T-helper 2 cell treated with Interferon-gamma antibody and Interleukin-4, amounts not matched to agents 5 μg/mL and 100 μg/mL, for 36 hours (primary cell): Measurements from ENCODE around the gene PPIF.

Experiments used
- DNase-seq: peaks from one replicate; pipeline ENCODE4 v3.0.0; 2021; ENCODE audit warnings: low spot score
- H3K27ac Mint-ChIP-seq: one replicate; pipeline ENCODE4 v1.8.0; 2021; ENCODE audit warnings: mild to moderate bottlenecking, mixed read lengths
- H3K27me3 Mint-ChIP-seq: one replicate; pipeline ENCODE4 v1.8.0; 2021; ENCODE audit warnings: low read depth, mixed read lengths
- H3K36me3 Mint-ChIP-seq: one replicate; pipeline ENCODE4 v1.8.0; 2021; ENCODE audit warnings: low read depth, mixed read lengths
- H3K4me1 Mint-ChIP-seq: one replicate; pipeline ENCODE4 v1.8.0; 2021; ENCODE audit warnings: low read depth, mixed read lengths
- H3K4me3 Mint-ChIP-seq: one replicate; pipeline ENCODE4 v1.8.0; 2022; ENCODE audit warnings: mild to moderate bottlenecking, moderate library complexity, mixed read lengths
- H3K9me3 Mint-ChIP-seq: one replicate; pipeline ENCODE4 v1.8.0; 2021; ENCODE audit warnings: mixed read lengths

Gene PPIF

DNA sequence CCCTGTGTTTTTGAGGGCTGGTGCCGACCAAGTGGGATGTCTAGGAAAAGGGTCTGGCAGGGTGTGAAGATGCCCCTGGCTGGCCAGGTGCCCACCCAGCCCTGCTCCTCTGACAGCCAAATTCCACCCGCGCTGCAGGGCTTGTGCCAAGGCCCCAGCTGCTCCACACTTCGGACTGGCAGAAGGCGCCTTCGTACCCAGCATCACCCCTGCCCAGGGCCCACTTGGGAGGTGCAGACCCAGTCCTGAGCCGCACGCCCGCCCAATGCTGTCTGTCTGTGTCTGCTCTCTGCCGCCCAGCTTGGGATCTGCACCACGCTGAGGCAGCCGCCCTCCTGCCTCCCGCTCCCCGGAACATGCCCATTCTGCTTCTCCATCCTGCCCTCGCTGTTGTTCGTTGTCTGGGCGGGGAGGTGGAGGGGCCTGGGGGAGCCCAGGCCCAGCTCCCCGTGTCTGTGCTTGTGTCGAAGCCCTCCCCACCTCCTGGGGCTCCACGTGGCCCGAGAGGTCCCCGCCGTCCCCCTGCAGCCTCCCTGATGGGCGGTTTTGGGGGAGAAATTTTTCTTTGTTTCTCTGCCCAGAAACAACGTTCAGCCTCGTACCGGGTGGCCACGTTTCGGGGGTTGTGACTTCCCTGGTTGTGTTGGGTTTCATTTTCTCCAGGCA is 36.9 kb upstream of the PPIF start:
- Mint-ChIP-seq H3K27me3 (no peaks in the 10 kb centered on the region), H3K27ac (peak overlapping the region; percentile 31), H3K4me3 (no peak overlapping the region), H3K4me1 (peaks cover 2% of the 10 kb centered on the region), H3K36me3 (peaks cover 30% of the 10 kb centered on the region), H3K9me3 (no peaks in the 10 kb centered on the region)
- no peak for DNase-seq

DNA sequence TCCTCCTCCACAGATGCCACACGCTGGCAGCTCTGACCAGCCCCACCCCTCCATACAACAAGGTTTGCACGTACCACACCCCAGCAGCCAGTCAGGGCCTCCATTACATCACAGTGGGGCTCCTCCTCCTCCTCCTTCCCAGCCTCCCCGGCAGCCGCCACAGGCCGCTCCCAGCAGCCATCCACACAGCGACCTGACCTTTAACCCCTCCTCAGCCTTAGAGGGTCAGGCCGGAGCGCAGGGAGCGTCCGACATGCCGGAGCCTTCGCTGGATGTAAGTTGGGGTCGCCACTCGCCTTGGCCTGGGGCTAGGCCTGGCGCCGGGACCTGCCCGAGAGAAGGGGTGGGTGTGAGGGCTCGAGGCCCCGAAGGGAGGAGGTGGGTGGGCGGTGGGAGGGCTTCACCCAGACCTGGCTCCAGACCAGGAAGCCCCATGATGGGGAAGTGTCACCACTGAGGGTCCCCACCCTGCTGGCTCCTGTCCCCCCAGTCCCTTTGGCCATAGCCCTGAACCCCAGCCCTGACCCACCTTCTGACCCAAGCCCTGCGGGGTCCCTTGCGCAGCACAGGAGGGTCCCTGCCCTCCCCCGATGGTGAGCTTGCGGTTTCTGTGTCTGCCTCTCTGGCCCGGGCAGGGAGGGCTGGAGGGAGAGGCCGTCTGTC is 36.2 kb upstream of the PPIF start:
- Mint-ChIP-seq H3K27ac (no peak overlapping the region), H3K9me3 (no peaks in the 10 kb centered on the region)

DNA sequence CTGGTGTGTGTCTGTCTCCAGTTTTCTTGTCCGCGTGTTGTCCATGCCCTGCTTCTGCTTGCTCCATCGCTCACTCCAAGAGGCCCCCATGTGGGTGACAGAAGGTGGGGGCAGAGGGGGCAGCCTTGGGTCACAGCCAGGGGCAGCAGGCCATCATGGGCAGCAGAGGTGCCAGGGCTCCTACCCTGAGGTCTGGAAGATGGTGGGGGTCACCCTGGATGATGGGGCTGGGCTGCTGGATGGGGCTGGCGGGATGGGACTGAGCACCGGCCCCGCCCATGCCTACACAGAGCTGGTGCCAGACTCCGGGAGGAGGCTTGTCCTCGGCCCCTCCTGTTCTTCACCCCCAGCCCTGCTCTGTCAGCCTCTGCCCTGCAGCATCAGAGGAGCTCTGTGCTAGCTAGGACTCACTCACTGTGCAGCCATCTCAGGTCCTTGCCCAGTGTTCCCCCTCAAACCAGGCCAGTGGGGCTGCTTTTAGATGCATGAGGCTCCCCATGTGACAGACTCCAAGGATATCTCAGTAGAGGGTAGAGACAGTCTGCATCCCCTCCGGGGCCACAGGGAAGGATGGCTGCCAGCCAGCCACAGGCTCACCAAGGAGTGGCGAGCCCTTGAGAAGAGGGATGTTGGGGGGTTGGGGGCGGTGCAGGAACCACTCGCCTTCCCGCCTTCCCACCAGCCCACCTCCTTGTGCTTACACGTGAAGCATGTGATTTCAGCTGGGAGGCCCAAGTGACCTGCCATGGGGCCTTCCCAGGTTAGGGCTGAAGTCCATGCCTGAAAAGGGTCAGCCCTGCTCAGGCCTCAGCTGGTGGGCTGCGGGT is 35.5 kb upstream of the PPIF start:
- Mint-ChIP-seq H3K27ac (no peak overlapping the region), H3K9me3 (no peaks in the 10 kb centered on the region), H3K4me1 (peaks cover 7% of the 10 kb centered on the region), H3K4me3 (no peak overlapping the region), H3K36me3 (peaks cover 30% of the 10 kb centered on the region), H3K27me3 (no peaks in the 10 kb centered on the region)
- DNase-seq, result no peak

More for the DNA sequence above, 36.2 kb upstream of the PPIF start:
- Mint-ChIP-seq H3K4me3 (no peak overlapping the region), H3K4me1 (peaks cover 2% of the 10 kb centered on the region), H3K27me3 (no peaks in the 10 kb centered on the region), H3K36me3 (peaks cover 33% of the 10 kb centered on the region)
- DNase-seq, result no peak

DNA sequence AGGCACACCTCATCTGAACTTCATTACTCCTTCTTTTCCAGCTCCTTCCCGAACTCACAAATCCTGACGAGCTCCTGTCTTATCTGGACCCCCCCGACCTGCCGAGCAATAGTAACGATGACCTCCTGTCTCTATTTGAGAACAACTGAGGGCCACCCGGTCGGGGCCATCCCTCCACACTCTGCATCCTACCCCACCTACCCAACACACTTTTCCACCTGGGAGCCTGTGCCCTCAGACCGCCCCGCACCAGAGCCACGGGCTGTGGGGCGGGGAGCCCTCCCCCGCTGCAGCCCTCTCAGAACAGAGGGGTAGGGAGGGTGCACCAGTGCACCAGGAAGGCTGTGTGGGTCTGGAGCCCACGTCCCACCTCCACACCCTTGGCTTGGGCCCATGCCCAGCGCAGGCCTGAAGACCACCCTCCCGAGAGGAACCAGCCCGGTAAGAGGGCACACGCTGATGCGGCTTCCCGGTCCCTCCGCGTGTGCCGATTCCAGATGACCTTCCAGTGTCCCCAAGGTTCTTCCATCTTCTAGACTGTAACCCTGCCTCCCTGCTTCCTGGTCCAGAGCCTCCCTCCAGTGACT is 34.6 kb upstream of the PPIF start:
- no peak overlapping the region for H3K4me3 Mint-ChIP-seq
- H3K36me3 Mint-ChIP-seq, result peaks cover 26% of the 10 kb centered on the region
- H3K9me3 Mint-ChIP-seq, result no peaks in the 10 kb centered on the region
- DNase-seq, result no peak
- H3K27me3 Mint-ChIP-seq, result no peaks in the 10 kb centered on the region
- peaks cover 16% of the 10 kb centered on the region for H3K4me1 Mint-ChIP-seq
- peak overlapping the region; percentile 48 for H3K27ac Mint-ChIP-seq

DNA sequence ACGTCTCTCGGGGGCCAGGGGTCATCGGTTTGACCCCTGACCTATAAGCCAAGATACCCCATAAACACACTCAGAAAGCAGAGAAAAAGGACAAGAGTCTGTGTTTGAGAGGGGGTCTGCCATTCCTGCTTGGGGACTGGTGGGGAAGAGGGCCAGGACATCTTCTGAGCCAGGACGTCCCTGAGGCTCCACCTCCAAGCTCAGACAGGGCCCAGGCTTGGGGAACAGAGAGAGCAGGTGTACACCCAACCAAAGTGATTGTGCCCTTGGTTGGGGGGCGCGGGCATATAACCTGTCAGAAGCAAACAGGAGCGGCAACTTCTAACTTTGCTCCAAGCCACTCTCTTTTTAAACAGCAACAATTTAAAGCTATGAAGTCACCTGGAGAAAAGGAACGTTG is 33.9 kb upstream of the PPIF start:
- H3K4me1 Mint-ChIP-seq, result peaks cover 22% of the 10 kb centered on the region

DNA sequence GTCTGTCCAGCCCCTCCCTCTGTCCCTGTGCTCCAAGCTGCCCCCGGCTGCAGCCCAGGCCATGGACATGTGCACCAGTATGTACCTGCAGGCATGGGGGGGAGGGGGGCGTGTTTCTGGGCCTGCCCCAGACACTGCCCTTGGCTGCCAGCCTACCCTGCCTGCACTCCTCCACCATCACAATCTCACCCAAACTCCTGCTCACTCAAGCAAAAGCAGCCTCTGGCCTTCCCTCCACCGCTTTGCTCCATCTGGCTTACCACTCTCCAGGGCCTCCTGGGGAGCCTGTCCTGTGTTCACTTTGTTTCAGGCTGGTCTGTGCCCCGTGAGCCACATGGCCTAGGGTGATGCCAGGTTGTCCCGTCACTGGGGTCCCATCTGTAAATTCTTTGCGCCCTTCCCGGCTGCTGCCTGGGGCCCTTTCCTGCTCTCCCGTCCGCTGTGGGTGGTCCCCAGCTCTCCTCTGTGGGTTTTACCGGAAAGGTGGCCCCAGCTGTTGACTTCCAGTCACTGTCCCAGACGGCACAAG is 33.3 kb upstream of the PPIF start:
- Mint-ChIP-seq H3K27me3 (no peaks in the 10 kb centered on the region), H3K27ac (peak overlapping the region; percentile 45)

More for the DNA sequence above, 33.9 kb upstream of the PPIF start:
- H3K27ac Mint-ChIP-seq, result no peak overlapping the region
- H3K27me3 Mint-ChIP-seq, result no peaks in the 10 kb centered on the region
- H3K36me3 Mint-ChIP-seq, result peaks cover 26% of the 10 kb centered on the region
- H3K9me3 Mint-ChIP-seq, result peaks cover 1% of the 10 kb centered on the region
- H3K4me3 Mint-ChIP-seq, result no peak overlapping the region
- no peak for DNase-seq

DNA sequence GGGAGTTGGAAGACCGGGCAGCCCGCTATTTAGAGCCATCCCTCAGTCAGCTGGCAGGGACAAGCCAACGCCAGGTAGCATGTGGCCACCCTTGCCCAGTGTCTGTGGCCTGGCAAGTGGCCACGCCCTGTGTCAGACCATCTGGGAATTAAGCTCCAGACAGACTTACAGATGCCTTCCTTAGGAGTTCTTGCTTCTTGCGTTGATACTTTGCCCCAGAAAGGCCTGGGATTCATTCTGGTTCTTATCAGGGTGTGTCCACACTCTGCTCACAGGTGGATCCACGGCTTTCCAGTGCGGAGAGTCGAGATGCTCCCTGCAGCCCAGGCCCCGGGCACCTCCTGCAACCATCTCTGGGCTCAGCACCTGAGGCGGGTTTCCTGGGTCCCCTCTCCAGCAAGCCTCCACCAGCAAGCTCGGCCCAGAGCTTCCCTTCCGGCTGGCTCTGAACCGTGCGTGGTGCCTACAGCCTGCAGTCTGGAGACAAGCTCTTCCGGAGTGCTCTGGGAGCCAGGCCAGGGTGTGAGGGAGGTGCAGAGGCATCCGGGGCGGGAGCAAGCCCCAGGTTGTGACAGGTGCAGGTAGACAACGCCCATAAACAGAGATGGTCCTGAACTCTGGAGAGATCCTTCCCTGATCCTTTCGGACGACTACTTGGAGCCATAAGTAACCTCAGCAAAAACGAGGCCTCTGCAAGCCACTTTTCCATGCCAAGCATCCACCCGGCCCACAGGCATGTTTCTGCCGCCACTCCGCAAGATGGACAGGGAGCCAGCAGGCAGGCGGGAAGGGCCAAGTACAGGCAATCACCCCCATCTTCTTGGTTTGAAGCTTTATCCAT is 32.3 kb upstream of the PPIF start:
- DNase-seq, result no peak
- H3K27ac Mint-ChIP-seq, result no peak overlapping the region
- H3K27me3 Mint-ChIP-seq, result no peaks in the 10 kb centered on the region
- peaks cover 39% of the 10 kb centered on the region for H3K4me1 Mint-ChIP-seq
- H3K36me3 Mint-ChIP-seq, result peaks cover 32% of the 10 kb centered on the region
- no peak overlapping the region for H3K4me3 Mint-ChIP-seq
- peaks cover 18% of the 10 kb centered on the region for H3K9me3 Mint-ChIP-seq

More for the DNA sequence above, 33.3 kb upstream of the PPIF start:
- Mint-ChIP-seq H3K4me1 (peaks cover 28% of the 10 kb centered on the region), H3K9me3 (peaks cover 8% of the 10 kb centered on the region), H3K36me3 (peaks cover 27% of the 10 kb centered on the region), H3K4me3 (no peak overlapping the region)
- DNase-seq, result no peak

DNA sequence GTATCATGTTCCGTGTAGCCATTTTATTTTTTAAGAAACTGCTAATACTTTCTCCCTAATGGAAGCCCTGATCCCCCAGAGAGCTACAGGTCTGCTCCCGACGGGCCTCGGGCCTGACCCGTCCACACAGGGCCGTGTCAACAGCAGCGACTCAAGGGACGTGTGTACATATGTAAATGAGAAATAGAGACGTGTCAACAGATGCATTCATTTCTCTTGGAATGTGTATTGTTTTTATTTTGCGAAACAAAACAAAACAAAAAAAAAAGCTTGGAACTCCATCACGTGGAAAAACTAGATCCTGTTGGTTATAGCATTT is 31.7 kb upstream of the PPIF start:
- Mint-ChIP-seq H3K27me3 (no peaks in the 10 kb centered on the region), H3K36me3 (peaks cover 32% of the 10 kb centered on the region), H3K9me3 (peaks cover 19% of the 10 kb centered on the region), H3K27ac (peak overlapping the region; percentile 1), H3K4me1 (peaks cover 44% of the 10 kb centered on the region), H3K4me3 (no peak overlapping the region)
- DNase-seq, result no peak

DNA sequence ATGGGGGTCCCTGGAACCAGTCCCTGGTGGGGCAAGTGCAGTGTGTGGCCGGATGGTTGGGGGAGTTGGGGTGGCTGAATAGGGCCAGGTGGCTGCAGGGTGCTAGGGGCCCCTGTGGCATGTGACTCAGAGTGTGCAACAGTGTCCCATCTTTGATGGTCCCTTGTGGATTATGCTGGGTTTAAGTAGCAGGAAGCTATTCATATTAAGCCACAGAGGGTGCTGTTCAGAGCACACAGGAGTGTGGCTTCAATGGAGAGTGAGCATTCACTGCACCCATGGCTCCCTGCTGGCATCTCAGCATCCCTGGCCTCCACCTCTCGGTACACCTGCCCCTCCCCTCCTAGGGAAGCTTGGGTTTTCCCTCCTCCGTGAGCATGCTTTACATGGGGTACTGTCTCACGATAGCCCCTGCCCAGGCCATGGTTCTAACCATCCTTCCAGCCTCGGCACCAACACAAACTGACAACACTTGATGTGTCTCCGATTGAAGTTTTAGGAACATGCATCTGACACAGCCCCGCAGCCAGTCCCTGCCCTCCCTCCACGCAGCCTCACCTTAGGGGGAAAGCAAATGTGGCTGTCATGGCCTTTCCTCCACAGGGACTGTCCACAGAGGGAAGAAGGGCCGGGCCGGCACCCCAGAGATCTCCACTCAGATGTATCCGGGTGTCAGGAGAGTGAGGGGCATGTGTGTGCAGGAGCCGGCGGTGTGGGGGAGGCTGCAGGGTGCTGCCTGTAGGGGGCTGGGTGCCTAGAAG is 30.4 kb upstream of the PPIF start:
- peak; percentile 28 for DNase-seq
- Mint-ChIP-seq H3K36me3 (peaks cover 30% of the 10 kb centered on the region), H3K9me3 (peaks cover 19% of the 10 kb centered on the region), H3K27me3 (no peaks in the 10 kb centered on the region), H3K4me3 (peak overlapping the region; percentile 84), H3K27ac (peak overlapping the region; percentile 91), H3K4me1 (peaks cover 54% of the 10 kb centered on the region)

DNA sequence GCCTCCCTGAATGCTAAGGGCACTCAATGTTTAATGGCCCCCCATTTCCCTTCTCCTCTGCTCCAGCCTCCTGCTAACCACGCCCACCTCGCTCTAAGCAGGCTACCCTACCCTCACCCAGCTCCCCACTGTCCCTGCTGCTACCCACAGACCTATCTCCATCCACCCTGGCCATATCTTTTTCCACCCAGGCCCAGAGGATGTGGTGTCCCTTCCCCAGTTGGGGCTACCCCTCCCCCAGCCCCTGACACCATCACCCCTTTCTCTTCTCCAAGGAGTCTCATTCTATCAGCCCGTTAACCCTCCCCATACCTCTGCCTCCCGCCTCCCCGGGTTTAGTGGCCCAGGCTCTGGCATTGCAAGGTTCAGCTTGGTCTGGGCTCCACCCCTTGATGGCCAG is 28.9 kb upstream of the PPIF start:
- Mint-ChIP-seq H3K27ac (peak overlapping the region; percentile 91), H3K4me1 (peaks cover 68% of the 10 kb centered on the region), H3K9me3 (peaks cover 19% of the 10 kb centered on the region), H3K27me3 (no peaks in the 10 kb centered on the region), H3K36me3 (peaks cover 28% of the 10 kb centered on the region), H3K4me3 (peak overlapping the region; percentile 84)
- no peak for DNase-seq

DNA sequence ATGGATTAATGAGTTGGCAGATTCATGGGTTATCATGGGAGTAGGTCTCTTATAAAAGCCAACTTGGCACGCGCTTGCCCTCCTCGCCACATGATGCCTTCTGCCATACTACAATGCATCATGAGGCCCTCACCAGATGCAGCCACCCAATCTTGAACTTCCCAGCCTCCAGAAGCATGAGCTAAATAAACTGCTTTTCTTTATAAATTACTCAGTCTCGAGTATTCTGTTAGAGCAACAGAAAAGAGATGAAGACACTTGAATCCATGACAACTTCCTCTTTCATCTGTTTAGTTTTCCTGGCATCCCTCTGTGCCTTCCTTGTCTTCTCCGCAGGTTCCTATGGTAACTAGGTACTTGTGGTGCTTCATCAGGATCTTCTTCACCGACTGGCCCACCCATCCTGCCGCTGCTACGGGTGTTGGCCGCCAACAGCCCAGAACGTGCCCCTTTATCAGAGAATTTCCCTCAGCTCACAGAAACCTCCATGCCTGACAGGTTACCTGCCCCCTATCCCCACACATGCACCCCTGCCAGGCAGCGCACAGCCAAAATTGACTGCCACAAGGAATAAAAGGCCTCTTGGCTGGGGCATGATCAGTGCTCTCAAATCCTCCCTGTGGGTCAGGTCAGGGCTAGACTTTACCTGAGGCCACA is 28.0 kb upstream of the PPIF start:
- Mint-ChIP-seq H3K36me3 (peaks cover 24% of the 10 kb centered on the region), H3K4me1 (peaks cover 77% of the 10 kb centered on the region), H3K9me3 (peaks cover 19% of the 10 kb centered on the region), H3K27ac (peak overlapping the region; percentile 91), H3K27me3 (no peaks in the 10 kb centered on the region), H3K4me3 (peak overlapping the region; percentile 84)
- no peak for DNase-seq

DNA sequence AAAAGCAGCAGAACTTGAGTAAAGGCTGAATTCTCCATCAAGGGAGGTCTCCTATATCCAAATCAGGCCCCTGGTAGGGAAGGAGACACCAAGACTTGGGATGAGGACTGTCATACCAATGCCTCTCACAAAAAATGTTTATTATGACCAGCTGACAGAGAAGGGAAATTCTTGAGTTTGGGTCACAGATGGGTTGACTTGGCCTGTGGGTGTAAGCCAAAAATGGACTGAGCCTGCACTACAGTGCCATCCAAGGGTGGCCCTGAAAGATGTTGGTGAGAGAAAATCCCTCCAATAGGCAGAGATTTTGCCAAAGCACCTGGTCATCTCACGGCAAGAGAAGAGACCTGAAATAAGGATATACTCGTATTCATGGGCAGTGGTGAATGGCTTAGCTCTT is 27.0 kb upstream of the PPIF start:
- H3K9me3 Mint-ChIP-seq, result peaks cover 19% of the 10 kb centered on the region
- peaks cover 23% of the 10 kb centered on the region for H3K36me3 Mint-ChIP-seq
- DNase-seq, result no peak
- H3K27ac Mint-ChIP-seq, result no peak overlapping the region
- peaks cover 84% of the 10 kb centered on the region for H3K4me1 Mint-ChIP-seq
- no peak overlapping the region for H3K4me3 Mint-ChIP-seq
- H3K27me3 Mint-ChIP-seq, result no peaks in the 10 kb centered on the region
